ENCODE measurements around the gene SLC39A11. TPM values are rescaled to one million over a fixed set of nuclear protein-coding genes. Genes with fewer than 3 reads are reported as not detected.
"Not testable (repeated sequence)": the region's sequence is repeated elsewhere in the genome, so short reads cannot be mapped to it uniquely, and the experiment has no call there.

SLC39A11 gene
- total RNA-seq, 4 donors from 2014 or later: 45.2 to 59.5 (median 49.2) TPM

- no peaks in the 10 kb centered on the region for H3K4me1 ChIP-seq
- peaks cover 6% of the 10 kb centered on the region for H3K36me3 ChIP-seq
- H3K27ac ChIP-seq: no peak overlapping the region
- TF ChIP-seq POLR2AphosphoS5 (IDR thresholded peaks at IDR 0.05) (no peak), EP300 (IDR thresholded peaks at IDR 0.05) (no peak), POLR2A (IDR thresholded peaks at IDR 0.05) (no peak)
- TF ChIP-seq, protein P1, sequence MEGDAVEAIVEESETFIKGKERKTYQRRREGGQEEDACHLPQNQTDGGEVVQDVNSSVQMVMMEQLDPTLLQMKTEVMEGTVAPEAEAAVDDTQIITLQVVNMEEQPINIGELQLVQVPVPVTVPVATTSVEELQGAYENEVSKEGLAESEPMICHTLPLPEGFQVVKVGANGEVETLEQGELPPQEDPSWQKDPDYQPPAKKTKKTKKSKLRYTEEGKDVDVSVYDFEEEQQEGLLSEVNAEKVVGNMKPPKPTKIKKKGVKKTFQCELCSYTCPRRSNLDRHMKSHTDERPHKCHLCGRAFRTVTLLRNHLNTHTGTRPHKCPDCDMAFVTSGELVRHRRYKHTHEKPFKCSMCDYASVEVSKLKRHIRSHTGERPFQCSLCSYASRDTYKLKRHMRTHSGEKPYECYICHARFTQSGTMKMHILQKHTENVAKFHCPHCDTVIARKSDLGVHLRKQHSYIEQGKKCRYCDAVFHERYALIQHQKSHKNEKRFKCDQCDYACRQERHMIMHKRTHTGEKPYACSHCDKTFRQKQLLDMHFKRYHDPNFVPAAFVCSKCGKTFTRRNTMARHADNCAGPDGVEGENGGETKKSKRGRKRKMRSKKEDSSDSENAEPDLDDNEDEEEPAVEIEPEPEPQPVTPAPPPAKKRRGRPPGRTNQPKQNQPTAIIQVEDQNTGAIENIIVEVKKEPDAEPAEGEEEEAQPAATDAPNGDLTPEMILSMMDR (IDR thresholded peaks at IDR 0.05): no peak
- H3K27me3 ChIP-seq: no peaks in the 10 kb centered on the region
- no peak for DNase-seq (ENCODE audit: low spot score in 2 of 2)
- 93% methylated on average over 4 of the region's 4 CpGs for WGBS
- H3K4me3 ChIP-seq: no peak overlapping the region
- no peaks in the 10 kb centered on the region for H3K9me3 ChIP-seq
Observed at GRCh38 chr17:72766761-72767356, 325.6 kb downstream of the SLC39A11 start.

GRCh38 chr17:72765368-72766153 lies 326.9 kb downstream of the SLC39A11 start:
- DNase-seq (ENCODE audit: low spot score in 2 of 2): no peak
- H3K9me3 ChIP-seq: no peaks in the 10 kb centered on the region
- H3K4me3 ChIP-seq: no peak overlapping the region

GRCh38 chr17:72764632-72765041 lies 327.9 kb downstream of the SLC39A11 start:
- Histone ChIP-seq H3K4me1 (no peaks in the 10 kb centered on the region), H3K27me3 (no peaks in the 10 kb centered on the region), H3K9me3 (no peaks in the 10 kb centered on the region), H3K4me3 (no peak overlapping the region), H3K36me3 (peaks cover 6% of the 10 kb centered on the region), H3K27ac (no peak overlapping the region)
- 90% methylated on average over 3 of the region's 3 CpGs for WGBS
- no peak for DNase-seq (ENCODE audit: low spot score in 2 of 2)
- TF ChIP-seq POLR2A (IDR thresholded peaks at IDR 0.05): no peak
- TF ChIP-seq, protein P1 (IDR thresholded peaks at IDR 0.05): no peak
- no peak for TF ChIP-seq EP300 (IDR thresholded peaks at IDR 0.05)
- TF ChIP-seq POLR2AphosphoS5 (IDR thresholded peaks at IDR 0.05): no peak

More at GRCh38 chr17:72765368-72766153, 326.9 kb downstream of the SLC39A11 start:
- 87% methylated on average over 11 of the region's 11 CpGs for WGBS
- Histone ChIP-seq H3K36me3 (peaks cover 6% of the 10 kb centered on the region), H3K27ac (no peak overlapping the region), H3K4me1 (no peaks in the 10 kb centered on the region), H3K27me3 (no peaks in the 10 kb centered on the region)
- TF ChIP-seq, protein P1 (IDR thresholded peaks at IDR 0.05): no peak
- TF ChIP-seq EP300 (IDR thresholded peaks at IDR 0.05) (no peak), POLR2AphosphoS5 (IDR thresholded peaks at IDR 0.05) (no peak), POLR2A (IDR thresholded peaks at IDR 0.05) (no peak)

- no peak overlapping the region for H3K27ac ChIP-seq
- no peaks in the 10 kb centered on the region for H3K27me3 ChIP-seq
- H3K36me3 ChIP-seq: peaks cover 6% of the 10 kb centered on the region
- TF ChIP-seq, protein P1 (IDR thresholded peaks at IDR 0.05): no peak
- no peak for TF ChIP-seq POLR2A (IDR thresholded peaks at IDR 0.05)
- no peak for TF ChIP-seq EP300 (IDR thresholded peaks at IDR 0.05)
- TF ChIP-seq POLR2AphosphoS5 (IDR thresholded peaks at IDR 0.05): no peak
- no peak overlapping the region for H3K4me3 ChIP-seq
- no peak for DNase-seq (ENCODE audit: low spot score in 2 of 2)
- WGBS: 73% methylated on average over 5 of the region's 5 CpGs
- H3K4me1 ChIP-seq: no peaks in the 10 kb centered on the region
- no peaks in the 10 kb centered on the region for H3K9me3 ChIP-seq
Observed at GRCh38 chr17:72763981-72764380, 328.5 kb downstream of the SLC39A11 start.

DNA sequence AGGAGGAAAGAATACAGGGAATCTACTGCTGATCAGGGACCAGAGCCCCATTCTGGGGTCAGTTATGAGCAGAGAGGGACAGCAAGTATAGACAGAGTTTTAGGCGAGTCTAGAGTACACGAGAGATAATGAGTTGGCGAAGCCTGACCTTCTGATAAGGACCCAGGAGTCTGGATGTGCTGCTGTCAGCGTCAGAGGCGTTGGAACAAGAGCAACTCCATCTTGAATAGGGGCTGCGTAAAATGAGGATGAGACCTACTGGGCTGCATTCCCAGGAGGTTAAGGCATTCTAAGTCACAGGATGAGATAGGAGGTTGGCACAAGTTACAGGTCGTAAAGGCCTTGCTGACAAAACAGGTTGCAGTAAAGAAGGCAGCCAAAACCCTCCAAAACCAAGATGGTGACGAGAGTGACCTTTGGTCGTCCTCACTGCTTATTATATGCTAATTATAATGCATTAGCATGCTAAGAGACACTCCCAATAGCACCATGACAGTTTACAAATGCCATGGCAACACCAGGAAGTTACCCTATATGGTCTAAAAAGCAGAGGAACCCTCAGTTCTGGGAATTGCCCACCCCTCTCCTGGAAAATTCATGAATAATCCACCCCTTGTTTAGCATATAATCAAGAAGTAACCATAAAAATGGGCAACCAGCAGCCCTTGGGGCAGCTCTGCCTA lies 330.5 kb downstream of the SLC39A11 start:
- H3K9me3 ChIP-seq; H3K27ac ChIP-seq; H3K4me3 ChIP-seq; DNase-seq (ENCODE audit: low spot score in 2 of 2); H3K36me3 ChIP-seq; H3K4me1 ChIP-seq; H3K27me3 ChIP-seq: not testable (repeated sequence)
- WGBS: 81% methylated on average over 9 of the region's 9 CpGs
